ENCODE results near the gene PRDM16.

DNA sequence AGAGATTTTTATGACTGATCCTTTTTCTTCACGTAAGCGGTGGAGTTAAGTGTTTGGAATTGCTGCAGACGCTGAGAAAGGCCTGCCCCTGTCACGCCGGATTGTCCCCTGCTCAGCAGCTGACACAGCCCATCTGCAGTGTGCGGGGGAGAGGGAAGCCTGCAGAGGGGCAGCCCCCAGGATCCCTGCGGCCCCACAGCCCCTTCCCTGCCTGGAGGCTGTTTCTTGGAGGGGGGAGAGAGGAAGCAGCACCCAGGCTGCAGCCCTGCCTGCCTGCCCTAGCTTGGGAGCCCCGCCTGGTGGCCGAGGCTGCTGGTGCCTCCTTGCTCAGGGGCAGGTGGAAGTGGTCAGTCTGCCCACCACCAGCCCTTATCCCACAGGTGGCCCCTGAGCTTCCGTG lies 50.7 kb downstream of the PRDM16 start:
- no peak for TF ChIP-seq POLR2A (IDR thresholded peaks at IDR 0.05; ENCODE audit: low read length)
- no peak for TF ChIP-seq GATA1 (IDR thresholded peaks at IDR 0.05; ENCODE audit: low read depth, low read length)

Measured in erythroblast (primary cell).